Left ventricle myocardium inferior (tissue), 1 donor: Measurements from ENCODE around the gene SLC22A16. TPM values are rescaled to one million over a fixed set of nuclear protein-coding genes. Genes with fewer than 3 reads are reported as not detected.

ENCODE experiments used
- DNase-seq: peaks from one replicate; pipeline ENCODE4 v3.0.0-alpha.2; 2020
- H3K27ac ChIP-seq: fragments of 200-600 bp; replicated peaks from 2 replicates; pipeline ENCODE4 v1.8.0; 2021
- H3K27me3 ChIP-seq: fragments of 200-600 bp; 2 replicates; pipeline ENCODE4 v1.8.0; 2021; ENCODE audit warnings: low read depth
- H3K36me3 ChIP-seq: fragments of 200-600 bp; 2 replicates; pipeline ENCODE4 v1.8.0; 2021
- H3K4me1 ChIP-seq: fragments of 200-600 bp; 2 replicates; pipeline ENCODE4 v1.8.0; 2021
- H3K4me3 ChIP-seq: fragments of 200-600 bp; 2 replicates; pipeline ENCODE4 v1.8.0; 2021; ENCODE audit warnings: mild to moderate bottlenecking, moderate library complexity
- H3K9me3 ChIP-seq: fragments of 200-600 bp; replicated peaks from 2 replicates; pipeline ENCODE4 v1.8.0; 2021
- CTCF ChIP-seq: fragments of 200-600 bp; IDR thresholded peaks from 2 replicates; pipeline ENCODE4 v1.8.0; 2021; ENCODE audit warnings: antibody characterized with exemption, mild to moderate bottlenecking, borderline replicate concordance
- intact Hi-C: fragments of 100-400 bp; cut with micrococcal nuclease; formaldehyde crosslinking; loops from one replicate; pipeline ENCODE4 v1.11.0; 2022
- total RNA-seq: library from RNA; stranded (reverse); fragmentation: NEBNext Ultra II Directional; extraction: Animal tissue kit (Norgen Biotek cat#: 25700); gene quantifications from one replicate; pipeline ENCODE4 v1.2.1, GENCODE V29; 2021
- donor health status: DM: no; HTN: yes; CAD: no; lungs with severe emphysema.

SLC22A16 gene
- total RNA-seq, 1 donor from 2014 or later = not detected

GRCh38 chr6:110395221-110395620, 81.2 kb downstream of the SLC22A16 start:
- peaks cover 38% of the 10 kb centered on the region for H3K4me1 ChIP-seq
- no peak for DNase-seq
- H3K27me3 ChIP-seq = no peaks in the 10 kb centered on the region
- H3K4me3 ChIP-seq = no peak overlapping the region
- TF ChIP-seq CTCF = no peak
- H3K9me3 ChIP-seq = no peaks in the 10 kb centered on the region
- intact Hi-C loops = no loop called here
- H3K36me3 ChIP-seq = no peaks in the 10 kb centered on the region
- H3K27ac ChIP-seq = peak overlapping the region; percentile 61

GRCh38 chr6:110394409-110394808, 82.0 kb downstream of the SLC22A16 start:
- H3K36me3 ChIP-seq = no peaks in the 10 kb centered on the region
- DNase-seq = no peak
- H3K9me3 ChIP-seq = no peaks in the 10 kb centered on the region
- TF ChIP-seq CTCF = no peak
- H3K27ac ChIP-seq = peak overlapping the region; percentile 61
- peaks cover 40% of the 10 kb centered on the region for H3K4me1 ChIP-seq
- intact Hi-C loops = loop anchor here (5.0 kb wide), 1 partner anchor 217 kb away; the partner anchor contains the start of gene WASF1
- no peak overlapping the region for H3K4me3 ChIP-seq
- no peaks in the 10 kb centered on the region for H3K27me3 ChIP-seq

- Histone ChIP-seq H3K36me3 (no peaks in the 10 kb centered on the region), H3K4me1 (peaks cover 35% of the 10 kb centered on the region), H3K27ac (no peak overlapping the region), H3K9me3 (no peaks in the 10 kb centered on the region), H3K4me3 (no peak overlapping the region), H3K27me3 (no peaks in the 10 kb centered on the region)
- no peak for TF ChIP-seq CTCF
- no peak for DNase-seq
- intact Hi-C loops = loop anchor here (5.0 kb wide), 1 partner anchor 215 kb away; the partner anchor contains the start of gene WASF1
Measured at GRCh38 chr6:110392727-110393126, 83.7 kb downstream of the SLC22A16 start.

GRCh38 chr6:110390404-110390803, 86.0 kb downstream of the SLC22A16 start:
- DNase-seq = no peak
- intact Hi-C loops = loop anchor here (5.0 kb wide), 1 partner anchor 213 kb away; the partner anchor contains the start of gene WASF1
- Histone ChIP-seq H3K9me3 (no peaks in the 10 kb centered on the region), H3K27ac (peak overlapping the region; percentile 27), H3K4me3 (no peak overlapping the region), H3K4me1 (peaks cover 29% of the 10 kb centered on the region), H3K27me3 (no peaks in the 10 kb centered on the region), H3K36me3 (no peaks in the 10 kb centered on the region)
- TF ChIP-seq CTCF = no peak

- H3K9me3 ChIP-seq = no peaks in the 10 kb centered on the region
- peak overlapping the region; percentile 27 for H3K27ac ChIP-seq
- H3K36me3 ChIP-seq = no peaks in the 10 kb centered on the region
- no peak for DNase-seq
- TF ChIP-seq CTCF = no peak
- no peaks in the 10 kb centered on the region for H3K27me3 ChIP-seq
- H3K4me1 ChIP-seq = peaks cover 23% of the 10 kb centered on the region
- H3K4me3 ChIP-seq = no peak overlapping the region
- intact Hi-C loops = loop anchor here (5.0 kb wide), 1 partner anchor 213 kb away; the partner anchor contains the start of gene WASF1
Measured at GRCh38 chr6:110389689-110390382, 86.6 kb downstream of the SLC22A16 start.
